ENCODE results near the gene CAPN15. TPM values are rescaled to one million over a fixed set of nuclear protein-coding genes. Genes with fewer than 3 reads are reported as not detected.

CAPN15 gene
- total RNA-seq, 4 donors from 2014 or later: 16.4 to 87.2 (median 22.0) TPM

DNA sequence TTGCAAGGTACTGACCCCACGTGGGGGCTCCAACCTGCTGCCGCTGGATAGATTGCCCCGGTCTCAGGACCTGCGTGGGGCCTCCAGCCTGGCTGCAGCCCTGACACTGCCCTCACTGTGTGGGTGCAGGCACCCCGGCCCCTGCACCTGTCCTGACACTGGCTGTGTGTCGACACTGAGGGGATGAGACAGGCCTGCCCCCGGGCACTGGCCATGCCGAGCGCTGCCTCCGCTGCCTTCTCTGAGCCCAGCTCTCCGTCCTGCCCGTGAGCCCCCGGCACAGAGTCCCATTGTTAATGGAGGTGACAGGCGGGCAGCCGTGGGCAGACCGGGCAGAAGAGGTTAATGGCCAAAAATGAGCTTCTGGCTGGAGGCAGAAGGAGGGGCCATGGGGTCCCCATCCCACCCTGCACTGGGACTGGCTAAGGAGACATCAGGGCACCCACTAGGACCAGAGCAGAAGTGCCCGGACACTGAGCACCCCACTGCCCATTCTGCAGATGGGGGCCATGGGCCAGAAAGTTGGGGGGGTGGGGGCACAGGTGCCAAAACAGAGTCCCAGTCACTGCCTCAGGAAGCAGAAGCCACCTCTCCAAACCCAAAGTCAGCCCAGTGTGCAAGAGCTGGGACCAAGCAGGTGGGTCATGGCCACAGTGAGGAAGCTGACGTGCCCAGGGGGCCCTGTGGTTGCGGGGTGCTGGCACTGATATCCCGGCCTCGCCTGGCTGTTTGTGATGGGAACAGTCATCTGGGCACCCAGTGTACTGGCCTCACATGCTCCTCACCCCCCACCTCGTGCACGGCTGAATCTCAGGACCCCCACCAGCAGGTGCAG lies 30.2 kb downstream of the CAPN15 start:
- DNase-seq (ENCODE audit: low spot score) (no peak), ATAC-seq (ENCODE audit: low FRiP score) (no peak)
- TF ChIP-seq, protein P1, sequence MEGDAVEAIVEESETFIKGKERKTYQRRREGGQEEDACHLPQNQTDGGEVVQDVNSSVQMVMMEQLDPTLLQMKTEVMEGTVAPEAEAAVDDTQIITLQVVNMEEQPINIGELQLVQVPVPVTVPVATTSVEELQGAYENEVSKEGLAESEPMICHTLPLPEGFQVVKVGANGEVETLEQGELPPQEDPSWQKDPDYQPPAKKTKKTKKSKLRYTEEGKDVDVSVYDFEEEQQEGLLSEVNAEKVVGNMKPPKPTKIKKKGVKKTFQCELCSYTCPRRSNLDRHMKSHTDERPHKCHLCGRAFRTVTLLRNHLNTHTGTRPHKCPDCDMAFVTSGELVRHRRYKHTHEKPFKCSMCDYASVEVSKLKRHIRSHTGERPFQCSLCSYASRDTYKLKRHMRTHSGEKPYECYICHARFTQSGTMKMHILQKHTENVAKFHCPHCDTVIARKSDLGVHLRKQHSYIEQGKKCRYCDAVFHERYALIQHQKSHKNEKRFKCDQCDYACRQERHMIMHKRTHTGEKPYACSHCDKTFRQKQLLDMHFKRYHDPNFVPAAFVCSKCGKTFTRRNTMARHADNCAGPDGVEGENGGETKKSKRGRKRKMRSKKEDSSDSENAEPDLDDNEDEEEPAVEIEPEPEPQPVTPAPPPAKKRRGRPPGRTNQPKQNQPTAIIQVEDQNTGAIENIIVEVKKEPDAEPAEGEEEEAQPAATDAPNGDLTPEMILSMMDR (IDR thresholded peaks at IDR 0.05): no peak

DNA sequence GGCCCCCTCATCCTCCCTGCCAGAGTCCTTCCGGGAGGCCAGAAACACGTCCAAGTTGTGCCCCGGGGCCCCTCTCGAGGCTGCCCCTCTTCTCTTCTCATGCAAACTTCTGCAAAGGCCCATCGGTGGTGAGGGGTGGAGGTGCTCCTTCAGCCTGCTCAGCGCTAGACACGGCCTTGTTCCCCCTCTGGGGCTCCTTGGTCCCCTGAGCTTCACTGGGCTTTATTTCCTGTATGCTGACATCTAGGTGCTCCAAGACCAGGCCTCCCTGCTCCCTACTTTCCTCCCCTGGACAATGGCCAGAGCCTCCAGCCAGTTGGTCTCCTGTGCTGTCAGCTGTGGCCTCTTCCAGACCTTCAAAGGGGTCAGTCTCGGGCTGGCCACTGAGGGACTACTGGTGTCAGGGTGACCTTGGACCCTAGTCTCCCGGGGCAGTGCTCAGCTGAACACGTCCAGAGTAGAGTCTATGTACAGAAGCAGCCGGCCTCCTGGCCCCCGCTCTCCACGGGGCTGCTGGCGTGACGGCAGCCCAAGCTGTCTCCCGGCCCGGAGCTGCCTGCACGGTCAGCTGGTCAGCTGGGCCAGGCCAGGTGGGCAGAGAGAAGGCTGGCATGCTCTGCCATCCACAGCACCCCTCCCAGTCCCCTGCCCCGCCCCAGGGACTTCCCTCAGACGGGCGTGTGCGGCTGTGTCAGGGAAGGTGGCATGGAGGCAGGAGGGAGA lies 30.9 kb downstream of the CAPN15 start:
- TF ChIP-seq, protein P1 (IDR thresholded peaks at IDR 0.05): no peak
- peak; percentile 10 for ATAC-seq (ENCODE audit: low FRiP score)
- no peak for DNase-seq (ENCODE audit: low spot score)

- DNase-seq (ENCODE audit: low spot score) (no peak), ATAC-seq (ENCODE audit: low FRiP score) (no peak)
- TF ChIP-seq, protein P1 (IDR thresholded peaks at IDR 0.05): no peak
Observed at GRCh38 chr16:559021-559380, 31.5 kb downstream of the CAPN15 start.

DNA sequence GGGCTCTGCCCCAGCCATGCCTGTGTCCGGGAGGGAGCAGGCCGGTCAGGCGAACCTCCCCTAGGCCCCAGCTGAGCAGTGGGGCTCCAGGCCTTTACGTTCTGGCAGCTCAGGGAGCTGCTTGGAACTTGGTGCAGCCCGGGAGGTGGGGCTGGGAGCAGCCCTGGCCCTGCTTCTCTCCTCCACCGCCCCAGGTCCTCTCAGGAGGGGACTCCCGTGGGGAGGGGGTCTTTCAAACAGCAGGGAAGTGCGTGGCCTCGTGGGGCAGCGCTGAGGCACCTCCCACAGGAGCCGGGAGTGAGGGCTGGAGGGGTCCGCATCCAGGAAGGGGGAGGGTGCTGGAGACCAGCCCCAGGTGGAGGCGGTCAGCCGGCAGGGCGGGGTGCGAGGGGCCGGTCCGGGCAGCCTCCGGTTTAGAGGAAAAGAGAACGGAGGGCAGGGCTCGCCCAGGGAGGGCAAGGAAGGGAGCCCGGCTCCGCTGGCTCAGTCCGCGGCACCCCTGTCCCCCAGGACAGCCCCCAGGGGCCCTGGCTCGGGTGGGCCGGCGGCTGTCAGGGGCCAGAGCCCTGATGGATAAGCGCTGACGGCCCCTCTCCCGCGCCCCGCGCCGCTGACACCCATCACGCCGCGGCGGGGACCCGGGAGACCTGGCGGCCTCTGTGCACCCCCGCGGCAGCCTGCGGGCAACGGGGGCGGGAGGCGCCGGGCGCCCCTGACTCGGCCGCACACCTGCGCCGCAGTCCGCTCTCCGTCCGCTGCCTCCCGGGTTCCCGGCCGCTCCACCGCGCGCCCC lies 32.1 kb downstream of the CAPN15 start:
- ATAC-seq (ENCODE audit: low FRiP score) (no peak), DNase-seq (ENCODE audit: low spot score) (no peak)
- TF ChIP-seq, protein P1 (IDR thresholded peaks at IDR 0.05): no peak

GRCh38 chr16:560204-560700 lies 32.7 kb downstream of the CAPN15 start, which contains the start of gene PRR35:
Gene PRR35, plus strand, starts transcription at chr16:560394. Its CDS starts 2,901 bp downstream, at chr16:563295.
- DNase-seq (ENCODE audit: low spot score): no peak
- TF ChIP-seq, protein P1 (IDR thresholded peaks at IDR 0.05): no peak
- ATAC-seq (ENCODE audit: low FRiP score): no peak

DNA sequence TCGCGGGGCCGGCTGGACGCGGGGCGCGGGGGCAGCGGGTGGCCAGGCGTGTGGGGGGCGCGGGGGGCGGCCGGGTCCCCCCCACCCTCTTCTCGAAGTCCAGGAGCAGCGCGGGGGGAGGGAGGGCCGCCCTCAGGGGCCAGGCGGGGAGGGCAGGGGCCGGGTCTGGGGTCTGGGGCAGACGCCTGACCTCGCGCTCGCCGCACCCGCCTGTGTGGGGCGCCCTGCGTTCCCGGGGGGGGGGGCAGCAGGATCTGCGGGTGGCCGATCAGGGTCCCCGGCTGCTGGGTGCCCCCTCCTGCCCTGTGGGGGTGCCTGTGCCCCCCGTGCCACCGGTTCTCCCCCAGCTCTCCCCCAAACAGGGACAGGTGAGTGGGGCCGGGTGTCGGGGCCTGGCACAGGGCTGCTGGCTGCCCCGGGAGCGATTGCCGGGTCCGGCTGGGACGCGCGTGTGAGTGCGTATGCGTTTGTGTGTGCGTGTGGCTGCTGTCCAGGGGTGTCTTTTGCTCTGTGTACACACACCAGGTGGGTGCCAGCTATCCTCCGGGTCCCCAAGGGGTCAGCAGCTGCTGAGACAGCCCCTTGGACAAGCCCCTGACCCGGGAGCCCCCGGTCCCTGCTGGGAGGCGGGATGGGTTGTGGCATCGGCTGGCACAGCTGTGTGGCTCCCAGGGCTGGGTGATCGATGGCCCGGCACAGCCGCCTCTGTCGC lies 33.3 kb downstream of the CAPN15 start:
- DNase-seq (ENCODE audit: low spot score): no peak
- TF ChIP-seq, protein P1 (IDR thresholded peaks at IDR 0.05): no peak
- ATAC-seq (ENCODE audit: low FRiP score): no peak
